HCT116 (cell line): ENCODE measurements around the gene AMDHD1. TPM values are rescaled to one million over a fixed set of nuclear protein-coding genes. Genes with fewer than 3 reads are reported as not detected.

Experiments
- ATAC-seq: fragments of 200-7000 bp; cut with Tn5 transposase; 2 replicates; pipeline ENCODE4 v1.9.1; 2020; ENCODE audit warnings: mild to moderate bottlenecking, moderate library complexity
- BruUV-seq: library from RNA; stranded (reverse); fragments of 400-500 nt; replicated peaks from 2 replicates; lab custom pipeline; 2021; lab: Mats Ljungman, UMichigan
- CTCF ChIA-PET: fragments of 300-600 bp; sonication (Branson Sonifier 250); formaldehyde crosslinking; loops from one replicate; lab custom pipeline; 2021; ENCODE audit warnings: antibody characterized with exemption; lab: Charles Lee
- POLR2A ChIA-PET: fragments of 300-600, 350-600 bp; sonication (Branson Sonifier 250); formaldehyde crosslinking; loops from one replicate; lab custom pipeline; 2021; ENCODE audit warnings: antibody characterized with exemption; lab: Charles Lee
- RAD21 ChIA-PET, 2 experiments: fragments of 300-600 bp; sonication (Branson Sonifier 250); formaldehyde crosslinking; loops; one replicate each; lab custom pipeline; 2023; ENCODE audit warnings: low total read pairs in 2 of 2; ENCODE audit not compliant: uncharacterized antibody in 2 of 2, unreplicated experiment in 2 of 2, low non-redundant PET in 1 of 2; lab: Charles Lee
- DNase-seq: peaks from one replicate; pipeline ENCODE4 v3.0.0-alpha.2; 2010; ENCODE audit warnings: low read depth, low spot score
- H2AFZ ChIP-seq: fragments of 200-600 bp; shearing (Covaris generic), sonication (generic); 2 replicates; pipeline ENCODE4 v1.6.1; 2017; ENCODE audit warnings: low read depth, mixed run types, mixed read lengths, antibody characterized with exemption, low read length; ENCODE audit not compliant: poor library complexity, severe bottlenecking
- H3K27ac ChIP-seq: 2 replicates; pipeline ENCODE4 v1.5.1; 2012; ENCODE audit warnings: low read depth, low read length
- H3K27me3 ChIP-seq: fragments of 200-600 bp; sonication (generic); 2 replicates; pipeline ENCODE4 v1.6.1; 2016; ENCODE audit warnings: mixed run types, low read length, mixed read lengths; ENCODE audit not compliant: insufficient read depth
- H3K36me3 ChIP-seq, 2 experiments: fragments of 200-500 bp in 1 of 2; fragments of 200-600 bp in 1 of 2; sonication (Bioruptor generic) in 1 of 2; sonication (generic) in 1 of 2; 2 replicates each; pipeline versions ENCODE4 v1.5.1 to v1.6.1; 2014 to 2016; ENCODE audit warnings: low read length in 2 of 2, inconsistent platforms in 1 of 2, mixed read lengths in 1 of 2, mixed run types in 1 of 2; ENCODE audit not compliant: insufficient read depth in 2 of 2, control insufficient read depth in 1 of 2
- H3K4me1 ChIP-seq, 2 experiments: fragments of 200-600 bp in 1 of 2; sonication (generic) in 1 of 2; 2 replicates each; pipeline versions ENCODE4 v1.5.1 to v1.6.1; 2012 to 2017; ENCODE audit warnings: low read length in 2 of 2, inconsistent platforms in 1 of 2, mild to moderate bottlenecking in 1 of 2, mixed read lengths in 1 of 2, mixed run types in 1 of 2, moderate library complexity in 1 of 2; ENCODE audit not compliant: insufficient read depth in 2 of 2, control insufficient read depth in 1 of 2
- H3K4me2 ChIP-seq: fragments of 200-600 bp; sonication (generic); 2 replicates; pipeline ENCODE4 v1.6.1; 2017; ENCODE audit warnings: mixed run types, low read length, mixed read lengths
- H3K4me3 ChIP-seq, 2 experiments: fragments of 200-600 bp in 1 of 2; sonication (generic) in 1 of 2; replicated peaks in 1 of 2; 2 replicates each; pipeline ENCODE4 v1.5.1; 2011 to 2016; ENCODE audit warnings: low read length in 2 of 2, control low read depth in 1 of 2, low read depth in 1 of 2, mild to moderate bottlenecking in 1 of 2, mixed read lengths in 1 of 2, mixed run types in 1 of 2
- H3K79me2 ChIP-seq: fragments of 200-600 bp; sonication (generic); 2 replicates; pipeline ENCODE4 v1.6.1; 2017; ENCODE audit warnings: mild to moderate bottlenecking, mixed run types, low read length, moderate library complexity, mixed read lengths; ENCODE audit not compliant: insufficient read depth
- H3K9ac ChIP-seq: fragments of 200-600 bp; sonication (generic); 2 replicates; pipeline ENCODE4 v1.6.1; 2016; ENCODE audit warnings: low read length, mixed read lengths
- H3K9me2 ChIP-seq: fragments of 200-600 bp; sonication (generic), shearing (Covaris generic); 2 replicates; pipeline ENCODE4 v1.6.1; 2017; ENCODE audit warnings: mixed run types, mild to moderate bottlenecking, moderate library complexity; ENCODE audit not compliant: insufficient read depth
- H3K9me3 ChIP-seq, 2 experiments: fragments of 200-500 bp in 1 of 2; fragments of 200-600 bp in 1 of 2; sonication (Bioruptor generic) in 1 of 2; sonication (generic) in 1 of 2; 2 replicates each; pipeline ENCODE4 v1.6.1; 2014 to 2017; ENCODE audit warnings: low read length in 2 of 2, mixed read lengths in 2 of 2, inconsistent platforms in 1 of 2, low read depth in 1 of 2, mild to moderate bottlenecking in 1 of 2, mixed run types in 1 of 2, moderate library complexity in 1 of 2; ENCODE audit not compliant: control insufficient read depth in 1 of 2, insufficient read depth in 1 of 2
- H4K20me1 ChIP-seq: fragments of 200-600 bp; sonication (generic), shearing (Covaris generic); 2 replicates; pipeline ENCODE4 v1.6.1; 2017; ENCODE audit warnings: mixed run types, mild to moderate bottlenecking, moderate library complexity; ENCODE audit not compliant: insufficient read depth
- ATF3 ChIP-seq: IDR thresholded peaks from 2 replicates; pipeline ENCODE4 v1.6.1; 2012
- EGR1 ChIP-seq: IDR thresholded peaks from 2 replicates; pipeline ENCODE4 v1.6.1; 2012; ENCODE audit warnings: low read depth
- ELF1 ChIP-seq: IDR thresholded peaks from 2 replicates; pipeline ENCODE4 v1.6.1; 2012; ENCODE audit warnings: low read depth, borderline replicate concordance
- EZH2 ChIP-seq: fragments of 200-600 bp; sonication (generic); IDR thresholded peaks from 2 replicates; pipeline ENCODE4 v1.6.1; 2017; ENCODE audit warnings: antibody characterized with exemption, mixed run types
- FOSL1 ChIP-seq: IDR thresholded peaks from 2 replicates; pipeline ENCODE4 v1.6.1; 2012; ENCODE audit warnings: low read depth
- JUND ChIP-seq: IDR thresholded peaks from 2 replicates; pipeline ENCODE4 v1.6.1; 2012
- POLR2A ChIP-seq: IDR thresholded peaks from 2 replicates; pipeline ENCODE4 v1.7.0; 2011; ENCODE audit warnings: borderline replicate concordance; ENCODE audit not compliant: insufficient read depth, insufficient read length; ENCODE audit errors: extremely low read depth
- POLR2AphosphoS5 ChIP-seq: IDR thresholded peaks from 2 replicates; pipeline ENCODE4 v1.6.1; 2011; ENCODE audit warnings: mild to moderate bottlenecking, low read depth, low read length, moderate library complexity
- SIN3A ChIP-seq: IDR thresholded peaks from 2 replicates; pipeline ENCODE4 v1.6.1; 2012; ENCODE audit warnings: low read depth
- SP1 ChIP-seq: IDR thresholded peaks from 2 replicates; pipeline ENCODE4 v1.6.1; 2012; ENCODE audit warnings: low read depth
- SRF ChIP-seq: IDR thresholded peaks from 2 replicates; pipeline ENCODE4 v1.6.1; 2012; ENCODE audit warnings: low read depth
- YY1 ChIP-seq: IDR thresholded peaks from 2 replicates; pipeline ENCODE4 v1.6.1; 2011; ENCODE audit warnings: low read length, low read depth, moderate library complexity, mild to moderate bottlenecking; ENCODE audit not compliant: insufficient replicate concordance; ENCODE audit errors: extremely low read depth
- ZFX ChIP-seq: fragments of 450-650 bp; IDR thresholded peaks from 2 replicates; pipeline ENCODE4 v1.6.1; 2017
- ZNF274 ChIP-seq: fragments of 200-500 bp; sonication (Bioruptor generic); IDR thresholded peaks from 2 replicates; pipeline ENCODE4 v1.6.1; 2014; ENCODE audit warnings: mild to moderate bottlenecking, low read depth, low read length, inconsistent platforms
- intact Hi-C: fragments of 100-400 bp; cut with micrococcal nuclease; formaldehyde crosslinking; loops from 2 replicates; pipeline ENCODE4 v1.10.0; 2022
- total RNA-seq: library from RNA; stranded (reverse); gene quantifications from one replicate; pipeline ENCODE4 v1.2.1, GENCODE V29; 2021; ENCODE audit not compliant: unreplicated experiment
- TF ChIP-seq, protein P1 (sequence below): IDR thresholded peaks from 2 replicates; pipeline ENCODE4 v1.6.1; 2012

The AMDHD1 gene
- total RNA-seq, 1 experiment from 2014 or later = 3.0 TPM

GRCh38 chr12:95896846-95897245 lies 46.3 kb upstream of the AMDHD1 start:
- TF ChIP-seq FOSL1 = no peak
- TF ChIP-seq, protein P1, sequence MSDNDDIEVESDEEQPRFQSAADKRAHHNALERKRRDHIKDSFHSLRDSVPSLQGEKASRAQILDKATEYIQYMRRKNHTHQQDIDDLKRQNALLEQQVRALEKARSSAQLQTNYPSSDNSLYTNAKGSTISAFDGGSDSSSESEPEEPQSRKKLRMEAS = no peak
- TF ChIP-seq EGR1 = no peak
- TF ChIP-seq POLR2AphosphoS5 = no peak
- no peak for TF ChIP-seq SIN3A
- no peak for TF ChIP-seq ZNF274
- TF ChIP-seq ELF1 = no peak
- TF ChIP-seq SP1 = no peak
- TF ChIP-seq EZH2 = no peak
- no peak for TF ChIP-seq ATF3
- no peak for TF ChIP-seq SRF
- no peak for TF ChIP-seq YY1
- TF ChIP-seq POLR2A = no peak
- RAD21 ChIA-PET = no interaction called here
- no peak for DNase-seq
- H2AFZ ChIP-seq = no peak overlapping the region
- no peak overlapping the region for H3K4me3 ChIP-seq
- H3K27me3 ChIP-seq = no peaks in the 10 kb centered on the region
- H3K79me2 ChIP-seq = no peaks in the 10 kb centered on the region
- H3K4me1 ChIP-seq = no peaks in the 10 kb centered on the region
- no peaks in the 10 kb centered on the region for H3K9me3 ChIP-seq
- no peak overlapping the region for H3K9ac ChIP-seq
- no peak for ATAC-seq
- POLR2A ChIA-PET = interaction anchor here (0.5 kb wide), 1 partner anchor 774 kb away, joined by 3 read pairs; no protein-coding TSS in a partner anchor
- no TSS peak for BruUV-seq
- no peaks in the 10 kb centered on the region for H3K36me3 ChIP-seq
- H3K27ac ChIP-seq = no peak overlapping the region
- no peaks in the 10 kb centered on the region for H3K9me2 ChIP-seq
- no peaks in the 10 kb centered on the region for H4K20me1 ChIP-seq
- CTCF ChIA-PET = interaction anchor here (1.5 kb wide), 1 partner anchor 21 kb away, joined by 4 read pairs; no protein-coding TSS in a partner anchor
- no peak overlapping the region for H3K4me2 ChIP-seq
- intact Hi-C loops = no loop called here

GRCh38 chr12:95898081-95898480 lies 45.0 kb upstream of the AMDHD1 start:
- ChIA-PET POLR2A (no interaction called here), RAD21 (no interaction called here), CTCF (no interaction called here)
- no peak for DNase-seq
- Histone ChIP-seq H3K9ac (no peak overlapping the region), H3K27me3 (no peaks in the 10 kb centered on the region), H3K4me1 (no peaks in the 10 kb centered on the region), H3K79me2 (no peaks in the 10 kb centered on the region), H3K9me2 (no peaks in the 10 kb centered on the region), H3K9me3 (no peaks in the 10 kb centered on the region), H3K27ac (no peak overlapping the region), H3K36me3 (no peaks in the 10 kb centered on the region), H3K4me3 (no peak overlapping the region), H3K4me2 (no peak overlapping the region), H2AFZ (no peak overlapping the region), H4K20me1 (no peaks in the 10 kb centered on the region)
- no peak for TF ChIP-seq ZFX
- no peak for TF ChIP-seq JUND
- TF ChIP-seq POLR2AphosphoS5 = no peak
- TF ChIP-seq FOSL1 = no peak
- no peak for TF ChIP-seq SIN3A
- TF ChIP-seq ZNF274 = no peak
- TF ChIP-seq POLR2A = no peak
- TF ChIP-seq SP1 = no peak
- BruUV-seq = no TSS peak
- ATAC-seq = no peak
- intact Hi-C loops = no loop called here
